ENCODE results near the gene VCAM1.

DNA sequence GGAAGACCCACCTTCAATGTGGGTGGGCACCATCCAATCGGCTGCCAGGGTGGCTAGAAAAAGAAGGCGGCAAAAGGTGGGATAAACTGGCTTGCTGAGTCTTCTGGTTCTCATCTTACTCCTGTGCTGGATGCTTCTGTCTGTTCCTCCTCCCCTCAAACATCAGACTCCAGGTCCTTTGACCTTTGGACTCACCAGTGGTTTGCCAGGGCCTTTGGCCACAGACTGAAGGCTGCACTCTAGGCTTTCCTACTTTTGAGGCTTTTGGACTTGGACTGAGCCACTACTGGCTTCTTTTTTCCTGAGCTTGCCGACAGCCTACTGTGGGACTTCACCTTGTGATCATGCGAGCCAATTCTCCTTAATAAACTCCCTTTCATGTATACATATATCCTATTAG, 55.9 kb downstream of the VCAM1 start:
- no peak for TF ChIP-seq GATA3 (IDR thresholded peaks at IDR 0.05; ENCODE audit: low read depth, low read length)
- TF ChIP-seq GATA2 (IDR thresholded peaks at IDR 0.05; ENCODE audit: low read depth, low read length), result no peak

Measured in SH-SY5Y (cell line).